GM18499 (cell line): Measurements from ENCODE around the gene ZNF541.

Experiments used
- ATAC-seq: cut with Tn5 transposase; IDR thresholded peaks from one replicate; pipeline ENCODE4 v1.9.1; 2021; ENCODE audit warnings: moderate number of reproducible peaks; ENCODE audit not compliant: insufficient read depth, unreplicated experiment

Gene ZNF541

GRCh38 chr19:47549261-47549862 is 23.6 kb downstream of the ZNF541 start:
- ATAC-seq: no peak

GRCh38 chr19:47547199-47547598 is 25.7 kb downstream of the ZNF541 start:
- ATAC-seq: no peak

GRCh38 chr19:47545061-47545948 is 27.6 kb downstream of the ZNF541 start:
- ATAC-seq: no peak

- ATAC-seq: no peak
These were observed 28.5 kb downstream of the ZNF541 start for GRCh38 chr19:47544476-47544875.

- ATAC-seq: no peak
These were observed 28.9 kb downstream of the ZNF541 start for GRCh38 chr19:47544075-47544474.

- ATAC-seq: no peak
These were observed 30.9 kb downstream of the ZNF541 start for GRCh38 chr19:47542030-47542475.

- no peak for ATAC-seq
These were observed 31.4 kb downstream of the ZNF541 start for GRCh38 chr19:47541518-47541917.

GRCh38 chr19:47540748-47541147 is 32.2 kb downstream of the ZNF541 start:
- ATAC-seq: no peak

- ATAC-seq: no peak
These were observed 33.1 kb downstream of the ZNF541 start for GRCh38 chr19:47539747-47540311.

GRCh38 chr19:47538812-47539211 is 34.1 kb downstream of the ZNF541 start:
- ATAC-seq: no peak

GRCh38 chr19:47537493-47537892 is 35.5 kb downstream of the ZNF541 start:
- ATAC-seq: no peak

- ATAC-seq: no peak
These were observed 38.3 kb downstream of the ZNF541 start for GRCh38 chr19:47534628-47535027.

GRCh38 chr19:47531640-47532387 is 41.1 kb downstream of the ZNF541 start:
- ATAC-seq: no peak

GRCh38 chr19:47529018-47529742 is 43.8 kb downstream of the ZNF541 start:
- ATAC-seq: no peak

GRCh38 chr19:47526798-47527197 is 46.1 kb downstream of the ZNF541 start:
- no peak for ATAC-seq

- no peak for ATAC-seq
These were observed 49.5 kb downstream of the ZNF541 start for GRCh38 chr19:47523473-47523872.
